ENCODE measurements around the gene ENOX2.

ENOX2 gene

GRCh38 chrX:130652824-130653578 is 250.0 kb downstream of the ENOX2 start:
- no peak overlapping the region for H3K4me3 ChIP-seq (replicated peaks; ENCODE audit: low read depth, low read length)

DNA sequence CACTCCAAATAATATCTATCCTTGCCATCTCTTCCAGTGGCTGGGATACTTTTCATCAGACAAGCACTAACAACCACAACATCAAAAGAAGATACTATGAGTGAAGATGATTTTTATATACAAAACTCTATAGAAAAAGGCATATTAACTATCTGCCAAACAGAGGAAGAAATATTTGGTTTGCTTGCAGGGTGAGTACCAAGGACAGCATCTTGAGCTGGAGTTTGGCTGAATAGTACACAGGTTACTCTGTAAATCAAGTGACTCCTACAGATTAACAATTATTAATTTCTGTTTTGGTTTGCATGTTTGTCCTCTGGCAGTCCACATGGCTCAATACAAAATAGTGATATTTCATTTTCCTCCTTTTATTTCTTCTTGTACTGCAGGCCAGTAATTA is 253.3 kb downstream of the ENOX2 start:
- TF ChIP-seq, protein P1, sequence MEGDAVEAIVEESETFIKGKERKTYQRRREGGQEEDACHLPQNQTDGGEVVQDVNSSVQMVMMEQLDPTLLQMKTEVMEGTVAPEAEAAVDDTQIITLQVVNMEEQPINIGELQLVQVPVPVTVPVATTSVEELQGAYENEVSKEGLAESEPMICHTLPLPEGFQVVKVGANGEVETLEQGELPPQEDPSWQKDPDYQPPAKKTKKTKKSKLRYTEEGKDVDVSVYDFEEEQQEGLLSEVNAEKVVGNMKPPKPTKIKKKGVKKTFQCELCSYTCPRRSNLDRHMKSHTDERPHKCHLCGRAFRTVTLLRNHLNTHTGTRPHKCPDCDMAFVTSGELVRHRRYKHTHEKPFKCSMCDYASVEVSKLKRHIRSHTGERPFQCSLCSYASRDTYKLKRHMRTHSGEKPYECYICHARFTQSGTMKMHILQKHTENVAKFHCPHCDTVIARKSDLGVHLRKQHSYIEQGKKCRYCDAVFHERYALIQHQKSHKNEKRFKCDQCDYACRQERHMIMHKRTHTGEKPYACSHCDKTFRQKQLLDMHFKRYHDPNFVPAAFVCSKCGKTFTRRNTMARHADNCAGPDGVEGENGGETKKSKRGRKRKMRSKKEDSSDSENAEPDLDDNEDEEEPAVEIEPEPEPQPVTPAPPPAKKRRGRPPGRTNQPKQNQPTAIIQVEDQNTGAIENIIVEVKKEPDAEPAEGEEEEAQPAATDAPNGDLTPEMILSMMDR (IDR thresholded peaks at IDR 0.05; ENCODE audit: low read depth, low read length, missing control alignments) = no peak
- DNase-seq (ENCODE audit: extremely low read depth, low read depth) = no peak
- no peak overlapping the region for H3K4me3 ChIP-seq (replicated peaks; ENCODE audit: low read depth, low read length)

More at GRCh38 chrX:130652824-130653578, 250.0 kb downstream of the ENOX2 start:
- DNase-seq (ENCODE audit: extremely low read depth, low read depth) = no peak
- TF ChIP-seq, protein P1 (IDR thresholded peaks at IDR 0.05; ENCODE audit: low read depth, low read length, missing control alignments) = no peak

DNA sequence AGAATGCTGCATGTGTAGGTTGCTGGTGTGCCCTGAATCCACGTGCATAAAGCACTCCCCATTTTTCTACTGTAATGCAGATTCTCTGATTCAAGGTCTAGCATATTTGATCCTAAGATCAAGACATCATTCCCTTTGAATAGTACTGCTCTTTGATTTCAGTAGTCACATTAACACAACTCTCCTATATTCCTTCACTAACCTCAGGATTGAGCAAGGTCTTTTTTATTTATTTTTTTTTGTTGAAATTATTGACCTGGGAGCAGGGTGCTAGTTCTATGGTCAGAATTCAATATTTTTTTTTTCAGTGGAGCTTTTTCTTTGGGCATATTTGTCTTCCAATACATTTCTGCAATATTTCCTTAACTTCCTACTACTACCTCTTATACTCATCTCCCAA is 255.5 kb downstream of the ENOX2 start:
- no peak overlapping the region for H3K4me3 ChIP-seq (replicated peaks; ENCODE audit: low read depth, low read length)
- TF ChIP-seq, protein P1 (IDR thresholded peaks at IDR 0.05; ENCODE audit: low read depth, low read length, missing control alignments) = no peak
- no peak for DNase-seq (ENCODE audit: extremely low read depth, low read depth)

GRCh38 chrX:130645955-130646583 is 256.9 kb downstream of the ENOX2 start:
- no peak for DNase-seq (ENCODE audit: extremely low read depth, low read depth)
- no peak overlapping the region for H3K4me3 ChIP-seq (replicated peaks; ENCODE audit: low read depth, low read length)
- TF ChIP-seq, protein P1 (IDR thresholded peaks at IDR 0.05; ENCODE audit: low read depth, low read length, missing control alignments) = no peak

DNA sequence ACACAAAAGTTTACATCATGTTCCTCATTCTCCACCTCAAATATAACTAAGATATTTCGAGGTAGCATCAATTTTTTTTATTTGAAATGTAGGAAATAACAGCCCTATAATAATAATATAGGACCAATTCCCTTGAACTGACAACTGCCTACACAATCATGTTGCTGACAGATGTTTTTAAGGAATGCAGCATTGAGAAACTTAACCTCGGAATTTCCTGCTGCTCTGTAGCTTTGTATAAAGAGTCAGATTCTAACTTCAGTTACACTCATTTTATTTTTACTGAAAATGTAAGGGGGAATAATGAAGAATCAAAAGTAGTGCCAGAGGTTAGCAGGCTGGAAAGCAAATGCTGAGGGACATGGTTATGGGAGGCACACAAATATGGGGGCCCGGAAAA is 265.4 kb downstream of the ENOX2 start:
- TF ChIP-seq, protein P1 (IDR thresholded peaks at IDR 0.05; ENCODE audit: low read depth, low read length, missing control alignments) = no peak
- no peak overlapping the region for H3K4me3 ChIP-seq (replicated peaks; ENCODE audit: low read depth, low read length)

DNA sequence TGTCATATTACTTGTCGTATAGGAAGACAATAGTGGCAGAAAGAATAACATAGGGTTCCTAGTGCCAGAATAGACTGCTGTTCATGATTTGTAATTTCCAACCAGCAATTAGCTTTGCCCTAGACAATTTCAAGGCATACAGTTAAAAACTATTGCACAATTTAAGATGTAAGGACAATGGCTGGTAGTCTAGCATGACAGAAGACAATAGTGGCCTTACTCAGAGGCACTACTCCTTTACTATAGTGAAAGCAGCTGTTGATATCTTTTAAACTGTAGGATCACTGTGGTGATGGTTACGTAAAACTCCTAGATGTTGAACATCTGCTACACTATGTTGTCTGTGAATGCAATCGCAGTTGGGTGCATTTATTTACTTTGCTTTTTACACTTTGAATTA is 266.7 kb downstream of the ENOX2 start:
- no peak for DNase-seq (ENCODE audit: extremely low read depth, low read depth)
- no peak overlapping the region for H3K4me3 ChIP-seq (replicated peaks; ENCODE audit: low read depth, low read length)
- TF ChIP-seq, protein P1 (IDR thresholded peaks at IDR 0.05; ENCODE audit: low read depth, low read length, missing control alignments) = no peak

More for the DNA sequence above, 265.4 kb downstream of the ENOX2 start:
- DNase-seq (ENCODE audit: extremely low read depth, low read depth) = no peak

Data from HFF-Myc (cell line).